HepG2 (cell line): ENCODE results near the gene CXCL17. TPM values are rescaled to one million over a fixed set of nuclear protein-coding genes. Genes with fewer than 3 reads are reported as not detected.
A peak's percentile ranks its signal among the peaks of the same experiment; 100 is the strongest.

Experiments used
- CBFB ChIP-seq: sonication (generic); formaldehyde crosslinking; IDR thresholded peaks from 2 replicates; pipeline ENCODE4 v1.4.0; 2020; ENCODE audit warnings: missing genetic modification reagents
- FOXP4 ChIP-seq: sonication (generic); formaldehyde crosslinking; IDR thresholded peaks from 2 replicates; pipeline ENCODE4 v1.4.0; 2020; ENCODE audit warnings: missing genetic modification reagents
- HIC2 ChIP-seq: sonication (generic); formaldehyde crosslinking; IDR thresholded peaks from 2 replicates; pipeline ENCODE4 v1.9.0; 2022; ENCODE audit warnings: low read depth, missing genetic modification reagents
- HNRNPL ChIP-seq: fragments of 200-400 bp; formaldehyde crosslinking; IDR thresholded peaks from 2 replicates; pipeline ENCODE4 v1.6.1; 2017; ENCODE audit warnings: mild to moderate bottlenecking, low read depth, low read length
- KLF16 ChIP-seq, 2 experiments: sonication (generic) in 1 of 2; formaldehyde crosslinking in 1 of 2; IDR thresholded peaks; 2 replicates each; pipeline versions ENCODE4 v1.6.1 to v1.8.0; 2016 to 2023; ENCODE audit warnings: missing genetic modification reagents in 2 of 2, missing compliant biosample characterization in 1 of 2
- RBAK ChIP-seq: sonication (generic); formaldehyde crosslinking; IDR thresholded peaks from 2 replicates; pipeline ENCODE4 v1.5.1; 2020; ENCODE audit warnings: mild to moderate bottlenecking, missing genetic modification reagents
- SKI ChIP-seq: fragments of 450-650 bp; IDR thresholded peaks from one replicate; pipeline ENCODE4 v1.6.1; 2018; ENCODE audit warnings: mild to moderate bottlenecking; ENCODE audit not compliant: partially characterized antibody
- TARDBP ChIP-seq: sonication (generic); formaldehyde crosslinking; IDR thresholded peaks from 2 replicates; pipeline ENCODE4 v1.8.0; 2022; ENCODE audit warnings: mild to moderate bottlenecking, missing genetic modification reagents
- TCF7 ChIP-seq: sonication (generic); IDR thresholded peaks from 2 replicates; pipeline ENCODE4 v1.6.1; 2016; ENCODE audit warnings: antibody characterized with exemption, low read depth
- TFE3 ChIP-seq: IDR thresholded peaks from 2 replicates; pipeline ENCODE4 v1.6.1; 2016
- ZBTB40 ChIP-seq, 2 experiments: fragments of 450-650 bp in 1 of 2; sonication (generic) in 1 of 2; formaldehyde crosslinking in 1 of 2; IDR thresholded peaks; 2 replicates each; pipeline versions ENCODE4 v1.6.1 to v1.8.0; 2016 to 2022; ENCODE audit warnings: antibody characterized with exemption in 1 of 2, mild to moderate bottlenecking in 1 of 2, missing genetic modification reagents in 1 of 2
- ZNF138 ChIP-seq: sonication (generic); formaldehyde crosslinking; IDR thresholded peaks from 2 replicates; pipeline ENCODE4 v1.5.0; 2020; ENCODE audit warnings: mild to moderate bottlenecking, low read depth, missing genetic modification reagents
- ZNF317 ChIP-seq: sonication (generic); formaldehyde crosslinking; IDR thresholded peaks from 2 replicates; pipeline ENCODE4 v1.5.0; 2020; ENCODE audit warnings: mild to moderate bottlenecking, missing genetic modification reagents
- polyA plus RNA-seq, 8 experiments: library from polyadenylated mRNA; depleted of rRNA in 3 of 8; stranded (reverse) in 7 of 8; unstranded in 1 of 8; fragments of >200 nt; fragmentation: Illumina TruSeq in 4 of 8; extraction: Trizol in 4 of 8; gene quantifications; 2 replicates each; pipeline versions ENCODE4 v1.2.1 to v1.2.3, GENCODE V29; 2011 to 2016; ENCODE audit warnings: low read depth in 4 of 8, missing spikeins in 1 of 8, mixed read lengths in 1 of 8; ENCODE audit not compliant: insufficient read depth in 1 of 8
- total RNA-seq, 5 experiments: library from RNA; depleted of rRNA; stranded (reverse); fragments of >200 nt; fragmentation: Illumina TruSeq; extraction: Trizol; gene quantifications; 2 replicates each; pipeline ENCODE4 v1.2.3, GENCODE V29; 2016; ENCODE audit warnings: low read depth in 1 of 5

CXCL17 gene
- total and polyA plus RNA-seq, 2 of the 13 experiments (the other 11 are each of a cell fraction or from before 2014, with no cell fraction given), result 0.12 TPM; not detected in 1

- TF ChIP-seq SKI (peak; percentile 44), HNRNPL (no peak), CBFB (CRISPR knock-in tag) (peak; percentile 99), HIC2 (CRISPR knock-in tag) (peak; percentile 61; the same call in 1 of the 2 replicates), ZNF138 (CRISPR knock-in tag) (no peak), KLF16 (CRISPR knock-in tag; IDR thresholded peaks at IDR 0.05) (peak in 1 of 2 experiments; percentile 51; a peak in 1 of 4 replicates), TFE3 (CRISPR knock-in tag) (peak; percentile 55), RBAK (CRISPR knock-in tag) (no peak), TARDBP (CRISPR knock-in tag) (peak; percentile 76; the same call in 1 of the 2 replicates), ZNF317 (CRISPR knock-in tag) (0 out of 2 replicates have a peak, but pooled peaks have one; percentile 28), FOXP4 (CRISPR knock-in tag) (peak; percentile 88), TCF7 (peak; percentile 78), ZBTB40 (IDR thresholded peaks at IDR 0.05) (no peak), ZBTB40 (CRISPR knock-in tag; IDR thresholded peaks at IDR 0.05) (no peak)
Measured at GRCh38 chr19:42480335-42481095, 37.8 kb upstream of the CXCL17 start (continued).
